ENCODE data around the gene ZFX.

ZFX gene

DNA sequence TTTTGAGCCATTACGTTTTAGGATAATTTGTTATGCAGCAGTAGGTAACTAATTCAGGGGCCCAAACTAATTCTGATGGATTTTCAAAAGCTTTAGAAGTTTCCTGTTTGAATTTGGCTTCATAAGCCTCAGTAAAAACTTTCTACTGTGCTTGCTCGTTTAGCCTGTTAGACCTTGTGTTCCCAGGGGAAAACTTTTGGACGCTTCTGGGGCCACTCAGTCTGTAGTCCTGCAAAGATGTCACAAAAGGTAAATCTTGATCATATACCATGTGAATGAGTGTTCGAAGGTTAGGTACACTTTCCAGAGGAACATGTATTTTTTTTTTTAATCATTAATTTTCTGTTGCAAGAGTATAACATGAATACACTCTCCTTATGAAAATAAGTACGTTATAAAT lies 93.7 kb downstream of the ZFX start:
- DNase-seq = no peak

DNA sequence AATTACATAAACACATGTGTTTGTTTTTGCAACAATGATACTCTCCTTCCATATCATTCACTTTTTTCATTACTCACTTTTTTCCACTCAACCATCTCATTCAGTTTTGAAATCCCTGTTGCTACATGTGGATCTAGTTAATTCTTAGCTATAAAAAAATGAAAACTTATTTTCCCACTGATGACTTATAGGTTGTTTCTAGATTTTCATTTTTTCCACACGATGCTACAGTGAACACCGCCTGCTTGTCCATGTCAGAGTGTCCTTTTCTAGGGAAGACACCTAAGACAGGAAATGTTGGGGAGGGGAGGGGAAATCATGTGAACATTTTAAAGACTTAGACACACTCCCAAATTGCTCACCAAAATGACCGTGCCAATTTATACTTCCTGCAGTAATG lies 94.2 kb downstream of the ZFX start:
- no peak for DNase-seq

DNA sequence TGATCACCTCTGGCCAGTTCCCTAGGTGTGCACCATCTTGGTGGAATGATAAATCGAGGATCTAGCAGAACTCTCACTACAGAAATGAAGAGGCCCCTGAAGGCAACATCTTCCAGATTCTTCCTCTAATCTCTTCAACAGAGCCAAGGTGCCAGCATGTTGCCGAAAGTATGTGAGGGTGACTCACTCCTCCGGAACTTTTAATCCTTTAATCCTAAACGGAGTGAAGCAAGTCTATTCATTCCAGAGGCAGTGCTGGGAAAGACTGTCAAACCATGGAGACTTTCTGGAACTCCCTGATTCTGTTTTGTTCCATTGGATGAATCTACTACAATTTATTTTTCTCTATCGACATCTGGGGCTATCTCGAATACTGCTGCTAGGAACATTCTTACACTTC lies 95.7 kb downstream of the ZFX start:
- peak; percentile 76 for DNase-seq

DNA sequence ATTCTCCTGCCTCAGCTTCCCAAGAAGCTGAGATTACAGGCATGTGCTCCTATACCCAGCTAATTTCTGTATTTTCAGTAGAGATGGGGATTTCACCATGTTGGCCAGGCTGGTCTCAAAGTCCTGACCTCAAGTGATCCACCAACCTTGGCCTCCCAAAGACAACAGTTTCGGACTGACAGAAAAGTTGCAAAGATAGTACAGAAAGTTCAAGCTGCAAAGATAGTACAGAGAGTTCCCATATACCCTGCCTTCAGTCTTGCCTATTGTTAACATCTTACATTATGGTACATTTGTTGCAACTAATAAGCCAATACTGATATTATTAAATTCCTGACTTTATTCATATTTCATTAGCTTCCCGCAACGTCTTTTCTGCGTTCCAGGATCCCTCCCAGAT lies 98.5 kb downstream of the ZFX start:
- no peak for DNase-seq

DNA sequence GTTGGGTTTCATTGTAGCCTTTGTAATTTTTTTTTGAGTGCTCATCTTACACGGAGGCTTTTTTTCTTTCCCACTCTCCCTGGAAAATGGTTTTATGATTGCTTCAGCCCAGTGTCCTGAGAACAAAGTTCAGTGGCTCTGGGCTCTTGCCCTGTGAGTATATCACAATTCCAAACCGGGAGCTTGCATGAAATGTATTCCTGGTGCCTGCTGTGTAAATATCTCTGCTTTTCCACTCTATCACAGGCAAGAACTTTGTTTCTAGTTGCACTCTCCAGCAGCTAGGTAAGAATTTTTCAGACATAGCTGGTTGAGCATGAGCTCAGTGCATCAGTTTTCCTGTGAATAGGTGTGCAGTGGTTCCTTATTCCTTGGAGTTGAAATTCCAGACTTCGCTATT lies 103.5 kb downstream of the ZFX start:
- no peak for DNase-seq

DNA sequence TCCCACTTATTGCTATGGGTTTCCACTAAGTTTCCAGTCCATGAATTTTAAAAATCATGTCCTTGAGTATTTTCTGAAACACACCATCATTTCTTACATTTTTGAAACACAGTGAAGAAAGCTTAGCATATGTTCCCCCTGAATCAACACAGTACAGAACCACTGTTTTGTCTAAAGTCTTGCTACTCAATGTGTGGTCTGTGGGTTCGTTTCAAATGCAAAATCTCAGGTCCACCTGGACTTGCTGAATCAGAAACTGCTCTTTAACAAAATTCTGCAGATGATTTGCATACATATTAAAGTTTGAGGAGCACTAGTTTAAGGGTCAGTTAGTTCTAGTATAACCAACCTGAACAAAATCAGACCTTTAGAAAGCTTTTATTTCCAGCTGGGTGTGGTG lies 103.9 kb downstream of the ZFX start:
- DNase-seq = no peak

DNA sequence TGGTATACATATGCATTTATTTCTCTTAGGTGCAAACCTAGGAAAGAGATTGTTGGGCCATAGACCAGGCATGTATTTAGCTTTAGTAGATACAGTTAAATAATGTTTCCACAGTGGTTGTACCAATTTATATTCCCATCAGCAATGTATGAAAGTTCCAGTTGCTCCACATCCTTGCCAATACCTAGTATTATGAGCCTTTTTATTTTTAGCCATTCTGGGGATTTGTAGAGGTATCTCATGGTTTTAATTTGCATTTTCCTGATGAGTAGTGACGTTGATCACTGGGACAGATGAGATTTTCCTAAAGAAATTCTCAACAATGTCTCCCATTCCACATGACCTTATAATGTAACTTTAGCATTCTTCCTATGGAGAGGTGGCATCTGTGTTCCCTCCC lies 107.5 kb downstream of the ZFX start:
- no peak for DNase-seq

DNA sequence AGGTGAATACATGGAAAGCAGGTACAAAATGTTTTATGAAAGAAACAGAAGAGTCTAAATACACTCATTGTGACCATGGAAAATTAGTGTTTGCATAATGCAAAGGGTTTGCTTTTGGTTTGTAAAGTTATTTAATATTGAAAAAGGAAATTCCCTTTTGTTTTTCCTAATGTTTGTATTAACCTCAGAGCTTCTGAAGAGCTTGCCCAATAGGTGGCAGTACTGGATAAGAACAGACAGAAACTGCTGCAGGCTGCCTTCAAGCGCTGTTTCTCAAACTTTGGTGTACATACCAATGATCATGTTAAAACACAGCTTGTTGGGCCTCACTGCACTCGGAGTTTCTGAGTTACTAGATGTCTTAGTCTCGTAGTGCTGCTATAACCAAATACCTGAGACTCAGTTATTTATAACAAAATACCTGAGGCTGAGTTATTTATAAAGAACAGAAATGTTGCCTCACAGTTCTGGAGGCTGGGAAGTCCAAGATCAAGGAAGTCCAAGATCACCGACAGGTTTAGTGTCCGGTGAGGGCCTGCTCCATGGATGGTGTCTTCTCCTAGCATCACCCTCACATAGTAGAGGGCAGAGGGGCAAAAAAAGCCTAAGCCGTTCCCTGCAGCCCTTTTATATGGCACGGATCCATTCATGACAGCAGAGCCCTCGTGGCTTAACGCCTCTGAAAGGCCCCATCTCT lies 110.2 kb downstream of the ZFX start:
- DNase-seq = peak; percentile 21

DNA sequence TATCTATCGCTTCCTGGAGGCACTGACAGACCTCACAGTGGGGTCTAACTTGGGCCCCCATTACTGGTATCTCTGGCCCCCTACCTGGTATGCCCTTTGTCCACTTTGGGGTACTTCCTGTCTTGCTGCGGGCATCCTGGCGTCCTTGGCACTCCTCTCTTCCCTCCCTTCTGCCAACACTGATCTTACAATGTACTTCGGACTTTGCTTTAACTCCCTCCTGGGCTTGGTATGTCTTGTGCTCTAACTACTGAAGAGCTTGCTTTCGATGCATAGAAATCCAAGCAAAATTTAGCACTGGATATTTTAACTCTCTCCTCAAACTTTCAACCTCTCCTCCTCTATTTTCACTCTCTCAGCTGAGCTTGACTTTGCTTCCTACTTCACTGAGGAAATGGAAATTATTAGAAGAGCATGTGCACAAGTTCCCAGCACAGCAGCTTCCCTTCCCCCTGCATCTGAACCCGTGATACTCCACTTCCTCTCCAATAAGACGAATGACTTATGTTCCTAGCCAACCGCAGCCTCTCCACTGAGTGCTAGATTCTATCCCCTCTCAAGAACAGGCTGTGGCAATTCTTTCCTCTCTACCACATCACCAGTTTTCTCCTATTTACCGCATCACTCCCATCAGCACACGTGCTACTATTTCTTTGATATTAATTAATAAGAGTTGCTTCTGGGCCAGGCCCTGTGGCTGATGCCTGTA lies 111.5 kb downstream of the ZFX start:
- no peak for DNase-seq

DNA sequence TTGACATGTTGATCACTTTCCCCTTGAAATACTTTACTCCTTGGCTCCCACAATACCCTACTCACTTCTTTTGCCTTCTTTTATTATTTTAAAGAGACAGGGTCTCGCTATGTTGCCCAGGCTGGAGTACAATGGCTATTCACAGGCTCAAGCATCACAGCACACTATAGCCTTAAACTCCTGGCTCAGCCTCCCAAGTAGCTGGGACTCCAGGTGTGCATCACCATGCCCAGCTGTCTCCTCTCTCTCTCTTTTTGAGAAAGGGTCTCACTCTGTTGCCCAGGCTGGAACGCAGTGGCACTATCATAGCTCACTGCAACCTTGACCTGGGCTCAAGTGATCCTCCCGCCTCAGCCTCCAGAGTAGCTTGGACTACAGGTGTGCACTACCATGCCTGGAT lies 112.8 kb downstream of the ZFX start:
- no peak for DNase-seq

DNA sequence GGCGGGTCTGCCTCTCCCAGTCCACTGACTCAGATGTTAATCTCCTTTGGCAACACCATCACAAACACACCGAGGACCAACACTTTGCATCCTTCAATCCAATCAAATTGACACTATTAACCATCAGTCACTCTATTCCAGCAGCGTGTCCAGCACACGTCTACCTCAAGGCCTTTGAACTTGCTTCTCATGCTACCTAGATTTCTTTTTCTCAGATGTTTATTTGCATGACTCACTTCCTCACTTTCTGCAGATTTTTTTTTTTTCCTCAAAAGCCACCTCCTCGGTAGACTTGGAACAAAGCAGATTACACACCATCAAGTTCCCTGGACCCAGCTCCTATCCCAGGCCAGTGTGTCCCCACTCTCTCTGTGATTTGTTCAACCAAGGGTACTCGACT lies 114.9 kb downstream of the ZFX start:
- no peak for DNase-seq

Data from NCI-H226 (cell line).